ENCODE results near the gene MYL12B.
"Not testable (repeated sequence)": the region's sequence is repeated elsewhere in the genome, so short reads cannot be mapped to it uniquely, and the experiment has no call there.

The MYL12B gene

GRCh38 chr18:3261373-3262233 is at the start of gene MYL12B:
Gene MYL12B, plus strand, starts transcription at chr18:3262133. Its CDS starts 10,766 bp downstream, at chr18:3272899.
- peak; percentile 48 for DNase-seq

- no peak for DNase-seq
Observed at GRCh38 chr18:3212657-3213056, 49.3 kb upstream of the MYL12B start.

- DNase-seq, result no peak
Observed at GRCh38 chr18:3213300-3214059, 48.5 kb upstream of the MYL12B start.

- no peak for DNase-seq
Observed at GRCh38 chr18:3214855-3215637, 46.9 kb upstream of the MYL12B start.

- DNase-seq, result no peak
Observed at GRCh38 chr18:3216987-3217386, 44.9 kb upstream of the MYL12B start.

- no peak for DNase-seq
Observed at GRCh38 chr18:3217948-3218647, 43.8 kb upstream of the MYL12B start.

GRCh38 chr18:3218819-3219218 is 43.1 kb upstream of the MYL12B start:
- no peak for DNase-seq

GRCh38 chr18:3219241-3219630 is 42.7 kb upstream of the MYL12B start:
- no peak for DNase-seq

GRCh38 chr18:3219631-3220335 is 42.1 kb upstream of the MYL12B start, which contains the start of gene MYOM1:
Gene MYOM1, minus strand, starts transcription at chr18:3219968. Its CDS starts 4,745 bp downstream, at chr18:3215223.
- no peak for DNase-seq

GRCh38 chr18:3220868-3221267 is 41.1 kb upstream of the MYL12B start:
- DNase-seq, result not testable (repeated sequence)

GRCh38 chr18:3221496-3221895 is 40.4 kb upstream of the MYL12B start:
- no peak for DNase-seq

GRCh38 chr18:3223356-3223755 is 38.6 kb upstream of the MYL12B start:
- DNase-seq, result no peak

GRCh38 chr18:3224223-3224622 is 37.7 kb upstream of the MYL12B start:
- DNase-seq, result no peak

GRCh38 chr18:3225588-3225987 is 36.3 kb upstream of the MYL12B start:
- no peak for DNase-seq

GRCh38 chr18:3226048-3226447 is 35.9 kb upstream of the MYL12B start:
- no peak for DNase-seq

- no peak for DNase-seq
Observed at GRCh38 chr18:3230401-3231334, 31.3 kb upstream of the MYL12B start.

GRCh38 chr18:3233004-3233403 is 28.9 kb upstream of the MYL12B start:
- no peak for DNase-seq

GRCh38 chr18:3233433-3234168 is 28.3 kb upstream of the MYL12B start:
- no peak for DNase-seq

GRCh38 chr18:3234457-3234856 is 27.5 kb upstream of the MYL12B start:
- no peak for DNase-seq

- no peak for DNase-seq
Observed at GRCh38 chr18:3235846-3236245, 26.1 kb upstream of the MYL12B start.

Data from T1000 (cell line).